ENCODE measurements around the gene PFDN1. TPM values are rescaled to one million over a fixed set of nuclear protein-coding genes. Genes with fewer than 3 reads are reported as not detected.

Gene PFDN1
- polyA plus RNA-seq, 1 donor (not counting 4 experiments of a cell fraction or from before 2014, with no cell fraction given), result 79.0 TPM

- TF ChIP-seq EZH2 (IDR thresholded peaks at IDR 0.05; ENCODE audit: low read length), result no peak
- TF ChIP-seq, protein P1, sequence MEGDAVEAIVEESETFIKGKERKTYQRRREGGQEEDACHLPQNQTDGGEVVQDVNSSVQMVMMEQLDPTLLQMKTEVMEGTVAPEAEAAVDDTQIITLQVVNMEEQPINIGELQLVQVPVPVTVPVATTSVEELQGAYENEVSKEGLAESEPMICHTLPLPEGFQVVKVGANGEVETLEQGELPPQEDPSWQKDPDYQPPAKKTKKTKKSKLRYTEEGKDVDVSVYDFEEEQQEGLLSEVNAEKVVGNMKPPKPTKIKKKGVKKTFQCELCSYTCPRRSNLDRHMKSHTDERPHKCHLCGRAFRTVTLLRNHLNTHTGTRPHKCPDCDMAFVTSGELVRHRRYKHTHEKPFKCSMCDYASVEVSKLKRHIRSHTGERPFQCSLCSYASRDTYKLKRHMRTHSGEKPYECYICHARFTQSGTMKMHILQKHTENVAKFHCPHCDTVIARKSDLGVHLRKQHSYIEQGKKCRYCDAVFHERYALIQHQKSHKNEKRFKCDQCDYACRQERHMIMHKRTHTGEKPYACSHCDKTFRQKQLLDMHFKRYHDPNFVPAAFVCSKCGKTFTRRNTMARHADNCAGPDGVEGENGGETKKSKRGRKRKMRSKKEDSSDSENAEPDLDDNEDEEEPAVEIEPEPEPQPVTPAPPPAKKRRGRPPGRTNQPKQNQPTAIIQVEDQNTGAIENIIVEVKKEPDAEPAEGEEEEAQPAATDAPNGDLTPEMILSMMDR (optimal IDR thresholded peaks at IDR 0.05 in 1 of 3, IDR thresholded peaks at IDR 0.05 in 1 of 3, conservative IDR thresholded peaks at IDR 0.05 in 1 of 3; ENCODE audit: extremely low read depth in 1 of 3, insufficient read depth in 2 of 3, low read length in 3 of 3), result no peak
- H3K9ac ChIP-seq (ENCODE audit: control insufficient read depth, extremely low read depth, insufficient read depth, low read length), result no peak overlapping the region
- H3K9me3 ChIP-seq (ENCODE audit: control insufficient read depth, low read depth, low read length), result no peaks in the 10 kb centered on the region
- dilution Hi-C loops (cut with MboI; ENCODE audit: extremely low pct_ligation_motif_present, low sequenced_read_pairs), result no loop called here
- H3K36me3 ChIP-seq (ENCODE audit: control insufficient read depth in 2 of 2, extremely low read depth in 1 of 2, insufficient read depth in 2 of 2, low read length in 2 of 2), result peaks cover 0 to 2% of the 10 kb centered on the region in 2 experiments
- no peak overlapping the region for H2AFZ ChIP-seq (ENCODE audit: control insufficient read depth, low read length)
- no peaks in the 10 kb centered on the region for H3K9me1 ChIP-seq (ENCODE audit: control insufficient read depth, extremely low read depth, insufficient read depth, low read length)
- no peak for FAIRE-seq
- H3K4me2 ChIP-seq (ENCODE audit: control insufficient read depth, extremely low read depth, insufficient read depth, low read depth, low read length), result no peak overlapping the region
- H3K79me2 ChIP-seq (ENCODE audit: control insufficient read depth, insufficient read depth, low read length), result no peaks in the 10 kb centered on the region
- H3K27me3 ChIP-seq (ENCODE audit: control insufficient read depth, extremely low read depth, insufficient read depth, low read length), result no peaks in the 10 kb centered on the region
- H4K20me1 ChIP-seq (ENCODE audit: control insufficient read depth, extremely low read depth, insufficient read depth, low read length), result no peaks in the 10 kb centered on the region
- H3K4me1 ChIP-seq (ENCODE audit: control insufficient read depth, extremely low read depth, insufficient read depth, low read length), result no peaks in the 10 kb centered on the region
- no peak overlapping the region for H3K4me3 ChIP-seq (ENCODE audit: control insufficient read depth in 2 of 3, extremely low read depth in 1 of 3, insufficient read depth in 2 of 3, low read depth in 1 of 3, low read length in 3 of 3)
- H3K27ac ChIP-seq (ENCODE audit: control insufficient read depth, insufficient read depth, low read length), result no peak overlapping the region
- no peak for DNase-seq (ENCODE audit: low read depth, low spot score)
These were observed 95.5 kb downstream of the PFDN1 start for GRCh38 chr5:140207250-140207964.

DNA sequence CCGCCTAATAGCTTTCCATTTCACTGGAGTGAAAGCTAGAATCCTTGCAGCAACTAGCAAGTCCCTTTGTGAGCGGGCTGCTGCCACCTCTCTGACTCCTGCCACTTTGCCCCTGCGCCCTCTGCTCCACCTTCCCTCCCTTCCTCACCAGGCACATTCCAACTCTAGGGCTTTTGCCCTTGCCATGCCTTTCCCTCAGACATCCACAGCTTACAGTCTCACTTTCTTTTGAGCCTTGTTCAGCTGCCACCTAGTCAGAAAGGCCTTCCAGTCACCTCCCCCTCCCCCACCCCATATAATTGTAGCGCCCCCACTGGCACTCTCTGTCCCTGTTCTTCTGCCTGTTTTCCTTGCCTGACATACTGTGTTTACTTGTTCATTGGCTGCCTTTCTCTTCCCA, 96.9 kb downstream of the PFDN1 start:
- no peak for TF ChIP-seq EZH2 (IDR thresholded peaks at IDR 0.05; ENCODE audit: low read length)
- TF ChIP-seq, protein P1 (optimal IDR thresholded peaks at IDR 0.05 in 1 of 3, IDR thresholded peaks at IDR 0.05 in 1 of 3, conservative IDR thresholded peaks at IDR 0.05 in 1 of 3; ENCODE audit: extremely low read depth in 1 of 3, insufficient read depth in 2 of 3, low read length in 3 of 3), result no peak
- no peak overlapping the region for H3K4me2 ChIP-seq (ENCODE audit: control insufficient read depth, extremely low read depth, insufficient read depth, low read depth, low read length)
- no peaks in the 10 kb centered on the region for H3K4me1 ChIP-seq (ENCODE audit: control insufficient read depth, extremely low read depth, insufficient read depth, low read length)
- H3K9ac ChIP-seq (ENCODE audit: control insufficient read depth, extremely low read depth, insufficient read depth, low read length), result no peak overlapping the region
- no peaks in the 10 kb centered on the region for H3K27me3 ChIP-seq (ENCODE audit: control insufficient read depth, extremely low read depth, insufficient read depth, low read length)
- no peak overlapping the region for H2AFZ ChIP-seq (ENCODE audit: control insufficient read depth, low read length)
- FAIRE-seq (no peak), DNase-seq (ENCODE audit: low read depth, low spot score) (no peak)
- H4K20me1 ChIP-seq (ENCODE audit: control insufficient read depth, extremely low read depth, insufficient read depth, low read length), result no peaks in the 10 kb centered on the region
- no peak overlapping the region for H3K27ac ChIP-seq (ENCODE audit: control insufficient read depth, insufficient read depth, low read length)
- H3K36me3 ChIP-seq (ENCODE audit: control insufficient read depth in 2 of 2, extremely low read depth in 1 of 2, insufficient read depth in 2 of 2, low read length in 2 of 2), result peaks cover 0 to 2% of the 10 kb centered on the region in 2 experiments
- H3K4me3 ChIP-seq (ENCODE audit: control insufficient read depth in 2 of 3, extremely low read depth in 1 of 3, insufficient read depth in 2 of 3, low read depth in 1 of 3, low read length in 3 of 3), result no peak overlapping the region
- dilution Hi-C loops (cut with MboI; ENCODE audit: extremely low pct_ligation_motif_present, low sequenced_read_pairs), result no loop called here
- H3K9me3 ChIP-seq (ENCODE audit: control insufficient read depth, low read depth, low read length), result no peaks in the 10 kb centered on the region
- H3K9me1 ChIP-seq (ENCODE audit: control insufficient read depth, extremely low read depth, insufficient read depth, low read length), result no peaks in the 10 kb centered on the region
- H3K79me2 ChIP-seq (ENCODE audit: control insufficient read depth, insufficient read depth, low read length), result no peaks in the 10 kb centered on the region

Data from keratinocyte (primary cell).